Measurements from ENCODE around the gene RHBDL1.

The RHBDL1 gene

DNA sequence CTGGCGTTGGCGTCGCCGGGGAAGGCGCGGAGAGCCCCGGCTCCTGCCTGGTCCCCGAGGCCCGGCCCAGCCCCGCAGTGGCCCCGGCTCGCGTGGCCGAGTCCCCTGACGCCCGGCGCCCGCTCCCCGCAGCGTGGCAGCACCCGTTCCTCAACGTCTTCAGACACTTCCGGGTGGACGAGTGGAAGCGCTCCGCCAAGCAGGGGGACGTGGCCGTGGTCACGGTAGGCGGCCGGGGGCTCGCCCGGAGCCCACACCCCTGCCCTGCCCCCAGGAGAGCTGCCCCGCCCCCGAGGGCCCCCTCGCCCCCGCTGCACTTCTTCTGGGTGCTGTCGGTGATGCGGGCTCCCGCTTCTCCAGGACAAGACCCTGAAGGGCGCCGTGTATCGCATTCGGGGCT lies 25.8 kb upstream of the RHBDL1 start:
- TF ChIP-seq POLR2A (IDR thresholded peaks at IDR 0.05; ENCODE audit: extremely low read depth, insufficient read length): no peak
- no peak for TF ChIP-seq CTCF (IDR thresholded peaks at IDR 0.05; ENCODE audit: low read depth, low read length)
- no peak for TF ChIP-seq MYC (IDR thresholded peaks at IDR 0.05; ENCODE audit: low read depth, low read length)
- no peak for TF ChIP-seq MAX (IDR thresholded peaks at IDR 0.05; ENCODE audit: low read depth, low read length)
- DNase-seq (ENCODE audit: low read depth): peak; percentile 36
- peak overlapping the region; percentile 40 for H3K4me3 ChIP-seq (ENCODE audit: low read depth, low read length)

DNA sequence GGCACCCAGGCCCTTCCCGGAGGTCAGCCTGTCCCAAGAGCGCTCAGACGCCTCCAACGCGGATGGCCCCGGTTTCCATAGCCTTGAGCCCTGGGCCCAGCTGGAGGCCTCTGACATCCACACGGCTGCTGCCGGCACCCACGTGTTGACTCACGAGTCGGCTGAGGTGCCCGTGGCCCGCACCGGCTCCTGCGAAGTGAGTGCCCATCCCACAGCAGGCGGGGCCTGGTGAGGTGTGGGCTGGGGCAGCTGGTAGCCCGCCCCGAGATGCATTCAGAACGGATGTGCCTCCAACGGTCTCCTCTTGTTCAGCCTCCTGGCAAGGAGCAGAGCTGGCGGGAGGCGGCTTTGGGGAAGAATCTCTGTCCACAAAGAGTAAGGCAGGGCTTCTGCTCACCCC lies 23.6 kb upstream of the RHBDL1 start:
- DNase-seq (ENCODE audit: low read depth): no peak
- H3K4me3 ChIP-seq (ENCODE audit: low read depth, low read length): no peak overlapping the region
- TF ChIP-seq POLR2A (IDR thresholded peaks at IDR 0.05; ENCODE audit: extremely low read depth, insufficient read length) (no peak), MAX (IDR thresholded peaks at IDR 0.05; ENCODE audit: low read depth, low read length) (no peak), CTCF (IDR thresholded peaks at IDR 0.05; ENCODE audit: low read depth, low read length) (no peak), MYC (IDR thresholded peaks at IDR 0.05; ENCODE audit: low read depth, low read length) (no peak)

GRCh38 chr16:652454-653305 lies 22.8 kb upstream of the RHBDL1 start:
- no peak for TF ChIP-seq MAX (IDR thresholded peaks at IDR 0.05; ENCODE audit: low read depth, low read length)
- no peak for TF ChIP-seq MYC (IDR thresholded peaks at IDR 0.05; ENCODE audit: low read depth, low read length)
- no peak for TF ChIP-seq POLR2A (IDR thresholded peaks at IDR 0.05; ENCODE audit: extremely low read depth, insufficient read length)
- no peak for TF ChIP-seq CTCF (IDR thresholded peaks at IDR 0.05; ENCODE audit: low read depth, low read length)
- DNase-seq (ENCODE audit: low read depth): no peak
- H3K4me3 ChIP-seq (ENCODE audit: low read depth, low read length): no peak overlapping the region

DNA sequence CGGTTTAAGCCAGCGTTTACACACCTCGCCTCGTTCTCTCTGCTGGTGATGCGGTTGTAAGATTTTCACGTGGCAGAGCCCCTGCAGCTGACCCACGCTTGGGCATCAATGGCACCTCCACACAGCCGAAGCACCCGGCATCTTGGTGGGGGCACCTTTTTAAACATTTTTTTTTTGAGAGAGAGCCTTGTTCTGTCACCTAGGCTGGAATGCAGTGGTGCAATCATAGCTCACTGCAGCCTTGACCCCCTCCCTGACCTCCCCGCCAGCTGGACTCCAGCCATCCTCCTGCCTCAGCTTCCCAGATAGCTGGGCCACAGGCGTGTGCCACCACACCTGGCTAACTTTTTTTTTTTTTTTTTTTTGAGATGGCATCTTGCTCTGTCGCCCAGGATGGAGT lies 21.4 kb upstream of the RHBDL1 start:
- no peak for TF ChIP-seq CTCF (IDR thresholded peaks at IDR 0.05; ENCODE audit: low read depth, low read length)
- TF ChIP-seq MYC (IDR thresholded peaks at IDR 0.05; ENCODE audit: low read depth, low read length): no peak
- no peak for TF ChIP-seq MAX (IDR thresholded peaks at IDR 0.05; ENCODE audit: low read depth, low read length)
- no peak for TF ChIP-seq POLR2A (IDR thresholded peaks at IDR 0.05; ENCODE audit: extremely low read depth, insufficient read length)
- no peak for DNase-seq (ENCODE audit: low read depth)
- no peak overlapping the region for H3K4me3 ChIP-seq (ENCODE audit: low read depth, low read length)

DNA sequence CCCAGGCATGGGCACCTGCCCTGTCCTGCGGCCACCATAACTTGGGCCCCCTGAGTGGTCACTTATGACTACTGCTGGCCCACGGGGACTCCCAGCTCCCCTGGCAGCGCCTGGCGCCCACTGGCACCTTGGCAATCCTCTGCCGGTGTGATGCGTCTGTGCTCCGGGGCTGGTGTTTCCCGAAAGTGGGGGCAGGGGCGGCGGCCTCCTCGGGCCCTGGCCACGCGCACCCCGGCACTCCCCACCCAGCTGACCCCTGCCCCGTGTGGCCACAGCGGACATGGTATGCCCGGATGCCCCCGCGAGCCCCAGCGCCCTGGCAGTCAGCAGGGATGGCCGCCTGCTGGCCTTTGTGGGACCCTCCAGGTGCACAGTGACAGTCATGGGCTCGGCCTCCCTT lies 18.0 kb upstream of the RHBDL1 start:
- DNase-seq (ENCODE audit: low read depth): no peak
- TF ChIP-seq MYC (IDR thresholded peaks at IDR 0.05; ENCODE audit: low read depth, low read length): no peak
- TF ChIP-seq CTCF (IDR thresholded peaks at IDR 0.05; ENCODE audit: low read depth, low read length): no peak
- TF ChIP-seq POLR2A (IDR thresholded peaks at IDR 0.05; ENCODE audit: extremely low read depth, insufficient read length): no peak
- TF ChIP-seq MAX (IDR thresholded peaks at IDR 0.05; ENCODE audit: low read depth, low read length): no peak
- no peak overlapping the region for H3K4me3 ChIP-seq (ENCODE audit: low read depth, low read length)
